Measurements from ENCODE around the gene NPAS2.

The NPAS2 gene

GRCh38 chr2:100999995-101000394, 180.1 kb downstream of the NPAS2 start:
- H3K27me3 ChIP-seq (ENCODE audit: low read depth, low read length), result no peaks in the 10 kb centered on the region
- peaks cover 26% of the 10 kb centered on the region for H3K36me3 ChIP-seq (replicated peaks; ENCODE audit: low read depth, low read length)
- no peak overlapping the region for H2AFZ ChIP-seq (ENCODE audit: low read depth, low read length)
- H3K9me3 ChIP-seq (ENCODE audit: insufficient read depth, low read length), result no peaks in the 10 kb centered on the region
- no peak overlapping the region for H3K4me3 ChIP-seq (ENCODE audit: low read length)
- H3K27ac ChIP-seq (ENCODE audit: low read length), result no peak overlapping the region
- TF ChIP-seq EZH2phosphoT487 (IDR thresholded peaks at IDR 0.05; ENCODE audit: low read depth), result no peak
- H4K20me1 ChIP-seq (ENCODE audit: insufficient read depth, low read length), result peaks cover 23% of the 10 kb centered on the region
- no peak overlapping the region for H3K4me2 ChIP-seq (ENCODE audit: low read length)
- H3K79me2 ChIP-seq (ENCODE audit: low read length), result peaks cover 30% of the 10 kb centered on the region
- peaks cover 21% of the 10 kb centered on the region for H3K4me1 ChIP-seq (ENCODE audit: low read length)
- no peak overlapping the region for H3K9ac ChIP-seq (ENCODE audit: low read length)

- H3K36me3 ChIP-seq (replicated peaks; ENCODE audit: low read depth, low read length), result peaks cover 45% of the 10 kb centered on the region
- peak within 1 kb of the TSS; percentile 85 for H2AFZ ChIP-seq (ENCODE audit: low read depth, low read length)
- TF ChIP-seq EZH2phosphoT487 (IDR thresholded peaks at IDR 0.05; ENCODE audit: low read depth), result no peak
- TF ChIP-seq, protein P1, sequence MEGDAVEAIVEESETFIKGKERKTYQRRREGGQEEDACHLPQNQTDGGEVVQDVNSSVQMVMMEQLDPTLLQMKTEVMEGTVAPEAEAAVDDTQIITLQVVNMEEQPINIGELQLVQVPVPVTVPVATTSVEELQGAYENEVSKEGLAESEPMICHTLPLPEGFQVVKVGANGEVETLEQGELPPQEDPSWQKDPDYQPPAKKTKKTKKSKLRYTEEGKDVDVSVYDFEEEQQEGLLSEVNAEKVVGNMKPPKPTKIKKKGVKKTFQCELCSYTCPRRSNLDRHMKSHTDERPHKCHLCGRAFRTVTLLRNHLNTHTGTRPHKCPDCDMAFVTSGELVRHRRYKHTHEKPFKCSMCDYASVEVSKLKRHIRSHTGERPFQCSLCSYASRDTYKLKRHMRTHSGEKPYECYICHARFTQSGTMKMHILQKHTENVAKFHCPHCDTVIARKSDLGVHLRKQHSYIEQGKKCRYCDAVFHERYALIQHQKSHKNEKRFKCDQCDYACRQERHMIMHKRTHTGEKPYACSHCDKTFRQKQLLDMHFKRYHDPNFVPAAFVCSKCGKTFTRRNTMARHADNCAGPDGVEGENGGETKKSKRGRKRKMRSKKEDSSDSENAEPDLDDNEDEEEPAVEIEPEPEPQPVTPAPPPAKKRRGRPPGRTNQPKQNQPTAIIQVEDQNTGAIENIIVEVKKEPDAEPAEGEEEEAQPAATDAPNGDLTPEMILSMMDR (IDR thresholded peaks at IDR 0.05; ENCODE audit: low read depth, low read length), result no peak
- peak within 1 kb of the TSS; percentile 99 for H3K4me3 ChIP-seq (ENCODE audit: low read length)
- H4K20me1 ChIP-seq (ENCODE audit: insufficient read depth, low read length), result peaks cover 41% of the 10 kb centered on the region
- H3K4me2 ChIP-seq (ENCODE audit: low read length), result peak within 1 kb of the TSS; percentile 79
- H3K27me3 ChIP-seq (ENCODE audit: low read depth, low read length), result no peaks in the 10 kb centered on the region
- H3K79me2 ChIP-seq (ENCODE audit: low read length), result peaks cover 44% of the 10 kb centered on the region
- peaks cover 21% of the 10 kb centered on the region for H3K4me1 ChIP-seq (ENCODE audit: low read length)
- H3K9me3 ChIP-seq (ENCODE audit: insufficient read depth, low read length), result no peaks in the 10 kb centered on the region
- peak within 1 kb of the TSS; percentile 67 for H3K27ac ChIP-seq (ENCODE audit: low read length)
- peak within 1 kb of the TSS; percentile 98 for H3K9ac ChIP-seq (ENCODE audit: low read length)
Observed at GRCh38 chr2:101001691-101002561, 182.0 kb downstream of the NPAS2 start, which contains the start of gene RPL31. RPL31 (plus strand) TSS chr2:101002289; CDS start chr2:101002702, 413 bp downstream.

- Histone ChIP-seq H3K9me3 (ENCODE audit: insufficient read depth, low read length) (no peaks in the 10 kb centered on the region), H3K4me3 (ENCODE audit: low read length) (peak overlapping the region; percentile 99), H3K79me2 (ENCODE audit: low read length) (peaks cover 50% of the 10 kb centered on the region), H3K36me3 (replicated peaks; ENCODE audit: low read depth, low read length) (peaks cover 53% of the 10 kb centered on the region), H3K27ac (ENCODE audit: low read length) (peak overlapping the region; percentile 67), H4K20me1 (ENCODE audit: insufficient read depth, low read length) (peaks cover 47% of the 10 kb centered on the region), H3K4me1 (ENCODE audit: low read length) (peaks cover 21% of the 10 kb centered on the region), H3K9ac (ENCODE audit: low read length) (peak overlapping the region; percentile 98), H2AFZ (ENCODE audit: low read depth, low read length) (peak overlapping the region; percentile 85; the same call in 1 of the 2 replicates), H3K27me3 (ENCODE audit: low read depth, low read length) (no peaks in the 10 kb centered on the region), H3K4me2 (ENCODE audit: low read length) (peak overlapping the region; percentile 79)
- no peak for TF ChIP-seq EZH2phosphoT487 (IDR thresholded peaks at IDR 0.05; ENCODE audit: low read depth)
- TF ChIP-seq, protein P1 (IDR thresholded peaks at IDR 0.05; ENCODE audit: low read depth, low read length), result no peak
Observed at GRCh38 chr2:101002562-101003277, 182.8 kb downstream of the NPAS2 start.

GRCh38 chr2:101003278-101003775, 183.4 kb downstream of the NPAS2 start:
- peak overlapping the region; percentile 99 for H3K4me3 ChIP-seq (ENCODE audit: low read length)
- peaks cover 21% of the 10 kb centered on the region for H3K4me1 ChIP-seq (ENCODE audit: low read length)
- H3K27me3 ChIP-seq (ENCODE audit: low read depth, low read length), result no peaks in the 10 kb centered on the region
- peak overlapping the region; percentile 98 for H3K9ac ChIP-seq (ENCODE audit: low read length)
- peaks cover 56% of the 10 kb centered on the region for H3K79me2 ChIP-seq (ENCODE audit: low read length)
- peaks cover 53% of the 10 kb centered on the region for H4K20me1 ChIP-seq (ENCODE audit: insufficient read depth, low read length)
- peaks cover 59% of the 10 kb centered on the region for H3K36me3 ChIP-seq (replicated peaks; ENCODE audit: low read depth, low read length)
- TF ChIP-seq, protein P1 (IDR thresholded peaks at IDR 0.05; ENCODE audit: low read depth, low read length), result no peak
- TF ChIP-seq EZH2phosphoT487 (IDR thresholded peaks at IDR 0.05; ENCODE audit: low read depth), result no peak
- H2AFZ ChIP-seq (ENCODE audit: low read depth, low read length), result no peak overlapping the region
- H3K9me3 ChIP-seq (ENCODE audit: insufficient read depth, low read length), result no peaks in the 10 kb centered on the region
- peak overlapping the region; percentile 67 for H3K27ac ChIP-seq (ENCODE audit: low read length)
- H3K4me2 ChIP-seq (ENCODE audit: low read length), result peak overlapping the region; percentile 79
